ENCODE measurements around the gene ACADL. TPM values are rescaled to one million over a fixed set of nuclear protein-coding genes. Genes with fewer than 3 reads are reported as not detected.

Gene ACADL
- polyA plus RNA-seq, 2 donors, result 0.56 to 0.57 TPM

GRCh38 chr2:210159059-210159458 lies 66.2 kb downstream of the ACADL start:
- Histone ChIP-seq H3K27ac (ENCODE audit: low read depth in 2 of 2, low read length in 1 of 2) (no peak overlapping the region), H3K9me3 (ENCODE audit: control insufficient read depth in 2 of 2, insufficient read depth in 1 of 2, low read depth in 1 of 2, low read length in 1 of 2) (no peaks in the 10 kb centered on the region), H3K4me3 (ENCODE audit: low read depth in 1 of 2, low read length in 2 of 2) (no peak overlapping the region), H3K4me1 (ENCODE audit: control insufficient read depth in 2 of 2, insufficient read depth in 2 of 2, low read length in 1 of 2) (peaks cover 0 to 3% of the 10 kb centered on the region in 2 donors), H3K27me3 (ENCODE audit: control insufficient read depth in 1 of 2, insufficient read depth in 2 of 2, low read length in 2 of 2) (no peaks in the 10 kb centered on the region), H3K36me3 (ENCODE audit: control insufficient read depth in 2 of 2, insufficient read depth in 2 of 2, low read length in 1 of 2) (no peaks in the 10 kb centered on the region)
- 85 to 95% methylated on average over 3 of the region's 3 CpGs for WGBS, 2 donors

DNA sequence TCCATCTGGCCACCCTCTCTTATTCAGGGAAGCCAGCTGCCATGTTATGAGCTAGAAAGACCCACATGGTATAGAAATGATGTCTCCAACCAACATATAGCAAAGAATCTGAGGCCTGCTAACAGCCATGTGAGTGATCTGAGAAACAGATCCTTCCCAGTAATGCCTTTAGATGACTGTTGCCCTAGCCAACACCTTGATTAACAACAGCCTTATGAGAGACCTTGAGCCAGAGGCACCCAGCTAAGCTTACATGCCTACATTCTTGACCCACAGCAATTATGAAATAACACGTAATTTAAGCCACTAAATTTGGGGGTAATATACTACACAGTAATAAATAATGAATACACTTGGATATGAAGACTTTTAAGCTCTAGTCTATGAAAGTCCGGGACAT lies 67.0 kb downstream of the ACADL start:
- Histone ChIP-seq H3K4me3 (ENCODE audit: low read depth in 1 of 2, low read length in 2 of 2) (no peak overlapping the region), H3K4me1 (ENCODE audit: control insufficient read depth in 2 of 2, insufficient read depth in 2 of 2, low read length in 1 of 2) (peaks cover 0 to 3% of the 10 kb centered on the region in 2 donors), H3K36me3 (ENCODE audit: control insufficient read depth in 2 of 2, insufficient read depth in 2 of 2, low read length in 1 of 2) (peaks cover 3 to 5% of the 10 kb centered on the region in 2 donors), H3K9me3 (ENCODE audit: control insufficient read depth in 2 of 2, insufficient read depth in 1 of 2, low read depth in 1 of 2, low read length in 1 of 2) (no peaks in the 10 kb centered on the region), H3K27me3 (ENCODE audit: control insufficient read depth in 1 of 2, insufficient read depth in 2 of 2, low read length in 2 of 2) (no peaks in the 10 kb centered on the region), H3K27ac (ENCODE audit: low read depth in 2 of 2, low read length in 1 of 2) (no peak overlapping the region)
- 81 to 90% methylated on average over 2 of the region's 2 CpGs for WGBS, 2 donors

DNA sequence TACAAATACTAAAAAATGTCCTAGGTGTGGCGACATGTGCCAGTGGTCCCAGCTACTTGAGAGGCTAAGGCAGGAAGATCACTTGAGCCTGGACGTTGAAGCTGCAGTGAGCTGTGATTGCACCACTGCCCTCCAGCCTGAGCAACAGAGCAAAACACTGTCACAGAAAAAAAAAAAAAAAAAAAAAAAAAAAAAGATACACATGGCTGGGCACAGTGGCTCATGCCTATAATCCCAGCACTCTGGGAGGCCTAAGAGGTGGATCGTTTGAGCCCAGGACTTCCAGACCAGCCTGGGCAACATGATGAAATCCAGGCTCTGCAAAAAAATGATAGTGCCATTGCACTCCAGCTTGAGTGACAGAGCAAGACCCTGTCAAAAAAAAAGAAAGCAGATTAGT lies 67.7 kb downstream of the ACADL start:
- H3K27me3 ChIP-seq (ENCODE audit: control insufficient read depth in 1 of 2, insufficient read depth in 2 of 2, low read length in 2 of 2), result no peaks in the 10 kb centered on the region
- WGBS, 2 donors, result 84 to 86% methylated on average over 3 of the region's 3 CpGs

GRCh38 chr2:210147614-210148013 lies 77.6 kb downstream of the ACADL start:
- Histone ChIP-seq H3K36me3 (ENCODE audit: control insufficient read depth in 2 of 2, insufficient read depth in 2 of 2, low read length in 1 of 2) (peaks cover 4 to 13% of the 10 kb centered on the region in 2 donors), H3K27me3 (ENCODE audit: control insufficient read depth in 1 of 2, insufficient read depth in 2 of 2, low read length in 2 of 2) (no peaks in the 10 kb centered on the region), H3K4me3 (ENCODE audit: low read depth in 1 of 2, low read length in 2 of 2) (no peak overlapping the region), H3K4me1 (ENCODE audit: control insufficient read depth in 2 of 2, insufficient read depth in 2 of 2, low read length in 1 of 2) (no peaks in the 10 kb centered on the region), H3K9me3 (ENCODE audit: control insufficient read depth in 2 of 2, insufficient read depth in 1 of 2, low read depth in 1 of 2, low read length in 1 of 2) (peaks cover 0 to 6% of the 10 kb centered on the region in 2 donors), H3K27ac (ENCODE audit: low read depth in 2 of 2, low read length in 1 of 2) (no peak overlapping the region)

More for the DNA sequence above, 67.7 kb downstream of the ACADL start:
- H3K4me3 ChIP-seq (ENCODE audit: low read depth in 1 of 2, low read length in 2 of 2), result no peak overlapping the region
- no peak overlapping the region for H3K27ac ChIP-seq (ENCODE audit: low read depth in 2 of 2, low read length in 1 of 2)
- H3K36me3 ChIP-seq (ENCODE audit: control insufficient read depth in 2 of 2, insufficient read depth in 2 of 2, low read length in 1 of 2), result peaks cover 3 to 5% of the 10 kb centered on the region in 2 donors
- H3K4me1 ChIP-seq (ENCODE audit: control insufficient read depth in 2 of 2, insufficient read depth in 2 of 2, low read length in 1 of 2), result peaks cover 0 to 3% of the 10 kb centered on the region in 2 donors
- no peaks in the 10 kb centered on the region for H3K9me3 ChIP-seq (ENCODE audit: control insufficient read depth in 2 of 2, insufficient read depth in 1 of 2, low read depth in 1 of 2, low read length in 1 of 2)

Other genes with a start within 250 kb of the ACADL start
- gene RPE, start 222.8 kb downstream of the ACADL start, polyA plus RNA-seq, result 10 to 100 TPM; 13.8 to 20.4 TPM
- 1 to 10 TPM; 2.7 to 3.0 TPM for gene KANSL1L, start 54.0 kb downstream of the ACADL start, polyA plus RNA-seq
- gene MYL1, start 89.7 kb upstream of the ACADL start, polyA plus RNA-seq, result under 1 TPM in 1 of 2 donors, not detected in 1; 0.24 TPM

All from esophagus (tissue), 2 donors.